DMS53 (cell line): Measurements from ENCODE around the gene BCL2L13.
A peak's percentile ranks its signal among the peaks of the same experiment; 100 is the strongest.
"Not testable (repeated sequence)": the region's sequence is repeated elsewhere in the genome, so short reads cannot be mapped to it uniquely, and the experiment has no call there.

Source experiments
- DNase-seq: peaks from one replicate; lab custom pipeline; 2025; lab: John Stamatoyannopoulos, UW

The BCL2L13 gene

GRCh38 chr22:17764036-17764435 is 125.5 kb downstream of the BCL2L13 start:
- DNase-seq: no peak

GRCh38 chr22:17764852-17765251 is 126.3 kb downstream of the BCL2L13 start:
- not testable (repeated sequence) for DNase-seq

- no peak for DNase-seq
Observed at GRCh38 chr22:17767233-17768065, 128.9 kb downstream of the BCL2L13 start.

GRCh38 chr22:17769013-17769715 is 130.6 kb downstream of the BCL2L13 start:
- DNase-seq: no peak

- DNase-seq: no peak
Observed at GRCh38 chr22:17769716-17770082, 131.1 kb downstream of the BCL2L13 start.

GRCh38 chr22:17770180-17771077 is 131.9 kb downstream of the BCL2L13 start:
- DNase-seq: no peak

GRCh38 chr22:17772249-17772957 is 133.8 kb downstream of the BCL2L13 start:
- peak; percentile 34 for DNase-seq

- DNase-seq: no peak
Observed at GRCh38 chr22:17772958-17773605, 134.5 kb downstream of the BCL2L13 start.

GRCh38 chr22:17773606-17774205 is 135.1 kb downstream of the BCL2L13 start:
- DNase-seq: peak; percentile 81

- peak; percentile 56 for DNase-seq
Observed at GRCh38 chr22:17774206-17774925, 135.8 kb downstream of the BCL2L13 start, which contains the start of gene BID. TSS of gene BID (minus strand) at chr22:17774469. CDS start at chr22:17750116, 24,353 bp downstream.

- DNase-seq: peak; percentile 38
Observed at GRCh38 chr22:17774926-17775685, 136.5 kb downstream of the BCL2L13 start.

GRCh38 chr22:17775781-17776465 is 137.4 kb downstream of the BCL2L13 start:
- no peak for DNase-seq

GRCh38 chr22:17777005-17777716 is 138.6 kb downstream of the BCL2L13 start:
- DNase-seq: no peak

GRCh38 chr22:17777717-17778044 is 139.1 kb downstream of the BCL2L13 start:
- no peak for DNase-seq

- no peak for DNase-seq
Observed at GRCh38 chr22:17778412-17778976, 139.9 kb downstream of the BCL2L13 start.

- no peak for DNase-seq
Observed at GRCh38 chr22:17779286-17780115, 140.9 kb downstream of the BCL2L13 start.
